HG03378 (cell line): ENCODE data around the gene GMIP.

ENCODE experiments used
- ATAC-seq: cut with Tn5 transposase; IDR thresholded peaks from one replicate; pipeline ENCODE4 v1.9.1; 2021; ENCODE audit warnings: mild to moderate bottlenecking, moderate library complexity; ENCODE audit not compliant: unreplicated experiment

Gene GMIP

DNA sequence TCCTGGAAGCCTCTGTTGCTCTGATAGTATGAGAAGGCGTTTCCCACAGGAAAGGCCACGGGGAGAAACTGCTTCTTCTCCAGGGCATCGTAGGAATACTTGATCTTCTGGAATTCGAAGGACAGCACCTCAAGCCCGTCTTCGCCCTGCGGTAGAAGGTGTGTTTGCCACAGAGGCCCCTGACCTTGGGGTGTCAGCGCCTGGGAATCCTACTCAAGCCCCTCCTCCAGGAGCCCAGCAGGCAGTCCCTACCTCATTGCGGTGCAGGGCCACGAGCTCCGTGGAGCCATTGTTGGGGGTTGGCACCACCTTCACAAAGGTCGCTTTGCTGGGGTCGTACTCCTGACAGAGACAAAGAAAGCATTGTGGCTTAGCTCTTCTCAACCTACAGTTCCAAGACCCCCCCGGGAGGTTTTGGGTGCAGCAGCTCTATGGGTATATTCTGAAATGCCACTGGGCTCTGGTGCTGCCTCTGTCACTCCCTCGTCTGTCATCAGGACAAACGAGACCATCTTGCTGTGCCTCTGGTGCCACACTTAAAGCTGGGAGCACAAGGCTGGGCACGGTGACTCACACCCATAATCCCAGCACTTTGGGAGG, 16.3 kb upstream of the GMIP start:
- no peak for ATAC-seq

DNA sequence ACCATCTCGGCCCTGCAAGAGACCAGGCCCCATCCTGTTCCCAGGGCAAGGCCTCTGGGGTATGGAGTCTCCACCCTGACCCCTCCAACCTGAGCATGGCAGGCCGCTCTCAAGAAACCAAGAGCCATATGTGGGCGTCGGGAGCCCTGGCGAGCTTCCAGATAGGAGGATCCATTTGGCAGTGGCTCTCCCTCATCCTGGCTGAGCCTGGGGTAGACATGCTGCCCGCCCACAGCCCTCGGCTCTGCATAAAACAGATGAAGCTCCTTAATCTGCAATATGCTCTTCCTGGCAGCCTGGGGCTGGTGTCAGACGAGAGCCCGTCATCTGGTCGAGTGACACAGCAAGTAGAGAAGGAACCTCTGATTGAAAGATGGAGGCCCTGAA, 13.9 kb upstream of the GMIP start:
- ATAC-seq = no peak

DNA sequence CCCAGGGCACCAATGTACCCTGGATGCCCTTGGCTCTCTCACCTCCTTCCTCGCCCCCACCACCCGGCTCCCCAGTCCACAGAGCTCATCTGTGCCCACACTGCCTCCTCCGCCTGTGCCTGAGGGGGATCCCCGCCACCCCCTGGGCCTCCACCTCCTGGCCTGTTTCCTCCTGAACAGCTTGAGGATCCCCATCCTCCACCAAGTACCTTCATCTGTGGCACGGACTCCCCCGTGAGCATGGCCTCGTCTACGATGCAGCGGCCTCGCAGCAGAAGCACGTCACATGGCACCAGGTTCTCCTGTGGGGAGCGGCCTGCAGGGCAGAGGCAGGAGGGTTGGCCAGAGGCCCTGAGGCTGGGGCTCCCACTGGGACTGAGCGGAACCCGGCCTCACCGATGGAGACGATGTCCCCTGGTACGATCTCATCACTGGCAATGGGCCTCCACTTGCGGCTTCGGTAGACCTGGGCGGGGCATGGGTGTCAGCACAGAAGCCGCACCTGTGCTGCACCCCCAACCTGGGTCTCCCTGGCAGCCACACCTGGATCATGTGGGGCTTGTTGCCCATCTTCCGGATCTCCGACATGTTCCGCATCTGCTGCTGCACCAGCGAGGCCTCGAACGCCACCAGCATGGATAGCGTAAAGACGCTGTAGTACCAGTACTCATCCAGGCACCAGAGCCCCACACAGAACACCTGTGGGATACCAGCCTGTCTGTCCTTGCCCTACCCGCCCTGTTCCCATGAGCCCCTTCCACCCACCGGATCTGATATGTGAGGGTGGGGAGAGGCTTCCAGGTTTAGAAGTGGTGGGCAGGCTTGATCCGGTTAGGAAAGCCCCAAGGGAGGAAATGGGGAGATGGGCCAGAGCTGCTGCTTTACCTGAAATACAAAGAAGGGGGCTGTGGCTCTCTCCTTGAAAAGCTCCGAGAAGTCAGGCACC, 13.3 kb upstream of the GMIP start:
- no peak for ATAC-seq

DNA sequence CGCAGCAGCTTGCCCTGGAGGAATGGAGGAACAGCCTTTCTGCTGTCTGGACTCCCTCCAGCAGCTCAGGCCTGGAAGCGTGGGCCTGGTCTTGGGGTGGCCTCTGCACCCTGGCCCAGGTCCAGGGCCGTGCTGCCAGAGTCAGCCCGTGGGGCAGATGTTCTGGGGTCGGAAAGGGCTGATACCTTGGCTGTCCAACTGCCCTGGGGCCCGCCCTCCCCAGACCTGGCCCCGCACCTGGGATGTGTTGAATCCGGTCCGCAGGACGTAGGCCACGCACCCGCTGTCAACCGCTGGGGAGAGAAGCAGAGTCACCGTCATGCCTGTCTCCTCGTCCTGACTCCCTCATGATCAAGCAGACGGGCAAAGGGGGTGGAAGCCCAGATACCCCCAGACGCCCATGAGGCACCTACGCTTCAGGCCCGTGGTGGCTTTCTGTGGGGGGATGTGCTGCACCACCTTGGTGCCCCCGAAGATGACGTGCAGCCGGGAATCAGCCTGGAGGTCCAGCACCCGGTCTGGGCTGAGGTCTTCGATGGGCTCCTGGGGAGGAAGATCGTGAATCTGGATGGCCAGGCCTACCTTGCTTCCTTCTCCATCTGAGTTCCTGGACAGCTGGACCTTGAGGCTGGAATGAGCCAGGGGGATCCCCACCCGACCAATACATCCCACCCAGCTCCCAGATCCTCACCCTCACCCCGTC, 12.3 kb upstream of the GMIP start:
- ATAC-seq = no peak

DNA sequence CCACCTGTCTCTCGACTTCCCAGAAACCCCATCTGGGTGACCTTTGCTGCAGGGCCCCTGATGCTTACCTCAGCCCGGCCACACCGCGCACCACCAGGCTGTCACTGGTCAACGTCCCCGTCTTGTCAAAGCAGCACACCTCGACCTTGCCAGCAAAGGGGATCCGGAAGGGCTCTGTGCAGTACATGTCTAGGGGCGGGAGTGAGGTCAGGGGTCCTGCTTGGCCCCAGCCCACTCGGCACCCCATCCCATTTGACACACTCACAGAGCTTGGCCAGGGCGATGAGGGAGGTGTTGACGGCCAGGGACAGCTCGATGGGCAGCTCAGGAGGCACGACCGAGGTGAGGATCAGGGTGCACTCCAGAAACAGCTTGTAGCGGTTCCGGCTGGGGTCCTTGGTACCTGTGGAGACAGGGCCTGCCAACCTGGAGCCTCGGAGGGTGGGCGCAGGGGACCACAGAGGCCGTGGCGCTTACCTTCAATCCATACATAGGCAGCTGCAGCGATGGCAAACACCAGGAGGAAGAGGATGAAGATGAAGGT, 11.7 kb upstream of the GMIP start:
- ATAC-seq = no peak

DNA sequence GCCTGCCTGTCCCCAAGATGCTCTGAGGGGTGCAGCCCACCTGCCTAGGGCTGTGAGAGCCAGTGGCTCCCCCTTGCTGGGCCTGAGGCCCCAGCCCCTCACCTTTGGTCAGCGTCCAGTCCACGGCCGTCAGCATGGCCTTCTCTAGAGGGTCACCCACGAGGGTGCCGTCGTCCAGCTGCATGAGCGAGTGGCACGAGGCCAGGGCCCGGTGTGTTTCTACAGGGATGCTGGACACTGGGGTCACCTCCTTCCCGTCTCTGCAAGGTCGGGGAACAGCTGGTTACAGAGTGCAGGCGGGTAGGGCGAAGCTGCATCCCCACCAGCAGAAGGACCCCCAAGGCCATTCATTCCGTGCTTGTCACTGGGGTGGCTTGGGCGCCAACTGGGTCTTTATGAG, 11.0 kb upstream of the GMIP start:
- no peak for ATAC-seq

DNA sequence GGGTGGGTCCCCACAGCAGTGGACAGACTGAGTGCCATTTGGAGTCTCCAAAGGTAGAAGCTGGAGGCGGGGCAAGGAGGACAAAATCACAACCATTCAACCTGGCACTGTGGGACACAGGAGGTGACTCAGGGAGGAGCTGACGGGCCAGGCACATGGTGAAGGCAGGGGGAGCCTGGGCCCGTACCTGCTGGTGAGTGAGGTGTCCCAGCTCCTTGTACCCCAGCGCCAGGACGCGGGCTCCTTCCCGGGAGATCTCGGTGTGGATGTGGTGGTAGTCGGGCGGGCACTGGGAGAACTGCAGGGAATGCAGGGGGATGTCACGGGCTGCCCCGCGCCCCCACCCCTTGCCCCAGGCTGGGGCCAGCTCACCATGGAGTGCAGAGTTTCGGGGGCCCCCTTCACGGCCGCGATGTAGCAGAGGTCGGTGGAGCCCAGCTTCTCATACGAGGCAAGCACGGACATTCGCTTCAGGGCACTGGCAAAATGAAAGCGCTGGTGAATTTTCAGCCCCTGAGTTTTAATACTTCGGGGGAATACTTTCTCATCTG, 10.2 kb upstream of the GMIP start:
- no peak for ATAC-seq

DNA sequence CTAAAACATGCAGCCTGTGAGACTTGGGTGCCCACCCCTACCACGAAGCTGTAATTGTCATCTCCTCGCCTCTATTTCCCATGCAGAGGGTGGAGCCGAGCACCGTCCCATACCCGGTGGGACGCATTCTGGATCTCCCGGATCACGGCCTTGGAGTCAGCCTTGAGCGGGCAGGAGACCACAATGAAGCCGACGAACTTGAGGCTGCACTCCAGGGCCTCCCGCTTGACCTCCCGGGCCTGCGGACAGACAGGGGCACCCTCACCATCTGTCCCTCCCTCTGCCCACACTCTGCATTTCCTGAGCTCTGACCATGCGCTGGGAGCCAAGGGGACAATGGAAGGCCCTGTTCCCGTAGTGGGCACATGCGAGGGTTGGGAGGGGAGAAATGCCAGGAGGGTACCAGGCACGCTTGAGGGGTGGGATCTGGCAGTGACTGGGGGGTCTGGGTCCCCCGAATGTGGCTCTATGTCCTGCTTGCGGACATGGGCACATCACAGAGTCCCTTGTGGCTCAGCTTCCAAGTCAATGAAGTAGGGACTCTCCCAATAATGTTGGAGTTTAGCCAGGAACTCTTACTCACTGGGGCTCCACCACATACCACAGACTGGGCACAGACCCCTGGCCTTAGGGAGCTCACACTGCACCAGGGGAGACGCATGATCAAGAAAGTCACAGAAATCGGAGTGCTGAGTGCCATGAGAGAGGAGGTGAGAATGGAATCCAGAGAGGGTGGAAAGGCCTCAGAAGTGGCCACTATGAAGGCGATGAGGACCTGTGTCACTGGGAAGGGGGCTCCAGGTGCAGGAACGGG, 9.2 kb upstream of the GMIP start:
- no peak for ATAC-seq

DNA sequence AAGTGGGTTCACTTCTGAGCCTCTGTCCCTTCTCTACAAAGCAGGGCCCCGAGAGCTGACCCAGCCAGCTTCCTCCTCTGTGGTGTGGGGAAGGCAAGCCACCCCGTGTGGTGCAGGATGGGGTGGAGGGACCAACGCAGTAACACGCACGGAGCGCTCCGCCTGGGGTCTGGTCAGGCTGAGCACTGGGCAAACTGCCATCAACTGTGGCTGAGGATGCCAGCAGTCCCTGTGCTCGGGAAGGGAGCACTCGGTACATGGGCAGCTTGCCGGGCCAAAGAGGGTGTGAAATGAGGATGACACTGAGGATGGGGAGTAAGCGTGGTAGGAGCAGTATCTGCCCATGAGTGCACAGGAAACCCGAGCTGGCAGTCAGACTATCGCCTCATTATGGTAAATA, 7.6 kb upstream of the GMIP start:
- ATAC-seq = no peak

DNA sequence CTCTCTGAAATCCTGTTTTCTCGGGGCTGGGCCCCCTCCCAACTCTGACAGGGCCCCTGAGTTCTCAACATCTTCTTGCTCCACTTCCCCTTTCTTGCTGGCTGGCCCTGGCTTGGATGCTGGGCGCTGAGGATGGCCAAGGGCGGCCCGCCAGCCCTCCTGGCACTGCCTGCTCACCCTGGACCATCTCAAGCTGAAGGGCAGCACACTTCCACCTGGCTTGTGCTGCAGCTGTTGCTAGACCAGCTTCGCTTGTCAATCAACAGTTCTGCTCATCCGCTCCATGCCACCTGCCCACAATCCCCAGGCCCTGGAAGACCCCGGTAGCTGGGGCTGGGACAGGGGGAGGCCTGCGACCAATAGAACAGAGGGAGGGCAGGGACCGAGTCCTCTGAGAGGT, 6.9 kb upstream of the GMIP start:
- ATAC-seq = no peak

DNA sequence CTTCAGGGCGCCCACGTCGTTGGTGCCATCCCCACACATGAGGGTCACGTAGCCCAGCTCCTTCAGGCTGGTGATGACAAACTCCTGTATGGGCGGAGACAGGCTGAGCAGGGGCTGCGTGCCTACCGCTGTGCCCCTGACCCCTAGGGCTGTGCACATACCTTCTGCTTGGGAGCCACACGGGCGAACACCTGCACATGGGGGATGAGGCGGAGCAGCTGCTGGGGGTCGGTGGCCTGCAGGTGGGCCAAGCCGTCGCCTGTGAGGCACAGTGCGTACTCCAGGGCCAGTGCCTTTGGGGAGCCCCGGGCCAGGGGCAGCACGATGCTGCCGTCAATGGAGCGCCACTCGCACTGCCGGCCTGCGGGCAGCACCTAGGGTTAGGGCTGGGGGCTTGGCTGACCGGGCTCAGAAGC, 6.1 kb upstream of the GMIP start:
- ATAC-seq = no peak

DNA sequence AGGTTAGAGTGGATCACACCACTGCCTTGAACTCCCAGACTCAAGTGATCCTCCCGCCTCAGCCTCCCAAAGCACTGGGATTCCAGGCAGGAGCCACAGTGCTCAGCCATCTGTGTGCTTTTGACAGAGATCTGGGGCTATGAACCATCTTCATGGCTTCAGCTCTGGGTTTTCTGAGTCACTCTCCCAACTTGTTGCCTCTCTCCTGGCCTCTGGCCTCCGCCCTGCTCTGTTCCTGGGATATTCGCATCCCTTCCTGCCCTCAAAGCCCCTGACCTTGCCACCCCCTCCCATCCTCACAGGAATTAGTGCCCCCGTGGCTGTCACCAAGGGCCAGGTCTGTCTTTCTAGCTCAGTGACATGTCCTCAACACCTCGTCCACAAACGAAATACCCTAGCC, 5.7 kb upstream of the GMIP start:
- no peak for ATAC-seq

DNA sequence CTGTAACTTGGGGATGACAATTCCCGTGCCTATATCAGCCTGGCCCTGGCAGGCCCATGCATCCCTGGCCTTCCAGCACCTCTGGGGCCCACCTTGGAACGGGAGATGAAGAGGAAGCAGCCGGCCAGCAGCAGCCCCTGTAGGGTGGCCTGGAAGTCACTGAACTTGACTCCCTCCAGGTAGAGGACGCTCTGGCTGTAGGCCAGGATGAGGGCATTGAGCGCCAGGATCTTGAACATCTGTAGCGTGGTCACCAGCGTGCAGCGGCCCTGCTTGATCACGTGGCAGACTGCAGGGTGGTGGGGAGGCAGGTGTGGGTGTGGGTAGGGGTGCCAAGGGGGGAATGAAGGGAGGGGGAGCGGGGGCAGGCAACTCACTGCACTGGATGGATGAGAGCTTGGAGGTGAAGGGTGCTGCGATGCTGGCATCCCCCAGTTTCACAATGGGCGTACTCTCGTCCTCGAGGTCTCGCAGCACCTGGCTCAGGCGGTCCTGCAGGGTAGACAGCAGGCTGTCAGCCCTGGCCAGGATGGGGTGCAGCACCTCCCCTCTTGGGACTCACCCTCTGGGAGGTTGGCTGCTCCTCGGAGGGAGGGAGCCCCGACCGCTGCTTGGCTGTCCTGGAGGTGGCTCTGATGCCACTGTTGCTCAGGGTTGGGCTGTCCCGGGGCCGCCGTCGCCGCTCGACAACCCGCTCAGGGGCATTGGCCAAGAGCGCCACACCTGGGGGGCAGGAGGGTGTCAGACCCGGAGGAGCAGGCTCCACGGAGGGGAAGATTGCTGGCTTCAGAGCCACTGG, 3.8 kb upstream of the GMIP start:
- no peak for ATAC-seq

DNA sequence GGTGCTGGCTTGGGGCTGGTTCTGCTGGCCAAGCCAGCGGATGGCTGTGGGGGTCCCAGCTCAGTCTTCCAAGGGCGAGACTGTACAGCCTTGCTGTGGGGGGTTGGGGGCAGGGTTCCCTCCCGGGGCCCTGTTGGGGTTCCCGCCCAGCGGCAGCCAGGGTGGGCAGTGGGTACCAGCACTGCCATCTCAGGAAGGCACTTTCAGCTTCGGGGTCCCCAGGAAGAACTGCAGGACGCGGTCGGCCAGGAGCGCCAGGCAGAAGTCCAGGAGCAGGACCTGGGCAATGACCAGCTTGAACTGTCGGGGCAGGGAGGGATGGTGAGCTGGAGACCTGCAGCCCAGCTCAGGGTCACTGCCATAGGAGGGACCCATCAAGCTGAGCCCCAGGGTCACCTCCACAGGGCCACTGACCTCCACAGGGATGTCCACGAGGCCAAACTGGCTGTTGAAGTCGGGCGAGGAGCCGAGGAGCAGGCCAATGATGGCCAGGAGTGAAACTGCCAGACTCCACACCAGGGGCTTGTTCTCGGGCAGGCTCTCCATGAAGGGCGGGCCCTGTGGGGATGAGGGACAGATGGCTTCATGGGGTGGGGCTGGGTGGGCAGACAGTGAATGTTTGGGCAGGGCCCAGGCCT, 1.9 kb upstream of the GMIP start:
- ATAC-seq = no peak

DNA sequence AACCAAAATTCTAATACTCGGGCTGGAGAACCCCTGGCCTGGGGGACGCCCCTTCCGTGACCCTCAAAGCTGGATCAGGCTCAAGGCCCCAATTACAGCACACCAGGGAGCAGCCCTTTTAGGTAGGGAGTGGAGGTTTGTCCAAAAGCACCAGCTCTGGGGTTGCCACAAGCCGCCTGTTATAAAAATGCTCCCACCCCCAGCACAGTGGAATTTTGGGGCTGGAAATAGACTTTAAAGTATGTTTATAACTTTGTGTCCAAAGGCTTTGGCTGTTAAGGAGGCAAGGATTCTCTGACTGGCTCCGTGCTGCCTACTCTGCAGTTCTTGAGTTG, 564 bp upstream of the GMIP start:
- ATAC-seq = no peak

DNA sequence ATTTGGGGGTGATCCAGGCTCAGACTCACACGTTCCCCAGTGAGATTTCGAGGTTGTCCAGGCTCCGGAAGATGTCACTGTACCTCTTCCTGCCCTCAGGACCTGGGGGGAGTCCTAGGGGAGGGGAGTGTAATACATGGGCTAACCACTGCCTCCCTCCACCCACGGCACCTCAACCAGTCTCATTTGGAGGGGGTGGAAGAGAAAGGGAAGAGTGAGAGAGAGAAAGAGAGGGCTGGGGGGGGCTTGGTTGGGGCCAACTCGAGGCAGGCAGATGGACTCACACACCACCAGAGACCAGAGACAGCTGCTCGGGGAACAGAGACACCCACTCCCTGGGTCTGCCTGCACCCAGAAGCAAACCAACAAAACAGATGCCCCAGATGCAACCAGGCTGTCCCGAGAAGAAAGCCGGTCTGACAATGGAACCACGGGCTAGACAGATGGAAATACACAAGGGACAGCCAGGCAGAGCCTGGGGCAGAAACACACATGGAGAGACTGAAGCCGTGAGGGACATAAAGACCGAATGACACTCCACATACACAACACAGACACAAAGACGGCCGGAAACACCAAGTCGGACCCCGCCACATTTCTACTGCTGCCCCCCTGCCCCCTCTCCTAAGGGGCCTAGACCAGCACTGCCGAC, 825 bp downstream of the GMIP start:
- ATAC-seq = no peak

DNA sequence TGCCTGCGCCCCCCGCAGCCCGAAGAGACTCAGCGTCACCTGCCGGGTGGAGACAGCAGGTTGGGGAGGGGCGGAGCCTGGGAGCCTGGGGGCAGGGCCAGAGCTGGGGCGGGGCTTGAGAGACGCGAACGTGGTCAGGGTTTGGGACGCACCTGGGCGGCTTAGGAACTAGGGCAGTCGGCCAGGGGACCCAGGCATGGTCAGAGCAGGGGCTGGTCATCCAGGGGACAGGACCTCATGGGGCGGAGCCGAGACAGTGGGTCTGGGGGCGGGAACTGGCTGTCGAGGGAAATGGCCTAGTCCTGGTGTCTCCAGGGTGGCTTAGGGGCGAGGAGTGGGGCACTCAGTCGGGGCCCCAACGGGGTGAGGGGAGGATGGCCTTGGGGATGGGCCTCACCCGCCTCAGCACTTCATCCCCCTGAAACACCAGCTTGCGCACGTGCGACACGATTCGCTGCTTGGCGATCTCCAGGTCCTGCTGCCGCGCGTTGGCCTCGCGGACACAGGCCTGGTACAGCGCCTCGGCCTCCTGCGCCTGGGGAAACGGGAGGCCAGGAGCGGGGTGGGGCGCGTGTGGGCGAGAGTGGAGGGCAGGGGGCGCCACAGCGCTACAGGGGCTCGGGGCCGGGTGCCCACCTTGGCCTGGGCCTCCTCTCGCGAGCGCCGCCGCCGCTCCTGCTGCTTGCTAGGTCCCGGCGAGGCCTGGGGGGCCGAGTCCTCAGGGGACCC, 5.8 kb downstream of the GMIP start:
- no peak for ATAC-seq

DNA sequence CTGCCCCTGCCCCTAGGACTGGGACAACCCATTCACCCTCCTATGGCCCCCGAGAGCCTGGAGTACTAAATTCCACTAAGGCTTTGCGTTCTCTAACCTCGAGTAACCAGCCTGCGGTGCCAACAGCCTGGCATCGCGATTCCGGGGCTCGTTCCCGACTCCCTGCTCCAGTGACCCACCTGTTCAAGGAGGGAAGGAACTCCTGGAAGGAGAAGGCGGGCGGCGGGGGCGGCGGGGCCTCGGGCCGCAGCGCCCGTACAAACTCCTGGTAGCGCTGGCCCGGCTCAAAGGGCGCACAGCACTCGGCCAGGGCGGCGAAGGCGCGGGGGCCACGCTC, 6.3 kb downstream of the GMIP start:
- no peak for ATAC-seq
